Measurements from ENCODE around the gene PDZRN3.

DNA sequence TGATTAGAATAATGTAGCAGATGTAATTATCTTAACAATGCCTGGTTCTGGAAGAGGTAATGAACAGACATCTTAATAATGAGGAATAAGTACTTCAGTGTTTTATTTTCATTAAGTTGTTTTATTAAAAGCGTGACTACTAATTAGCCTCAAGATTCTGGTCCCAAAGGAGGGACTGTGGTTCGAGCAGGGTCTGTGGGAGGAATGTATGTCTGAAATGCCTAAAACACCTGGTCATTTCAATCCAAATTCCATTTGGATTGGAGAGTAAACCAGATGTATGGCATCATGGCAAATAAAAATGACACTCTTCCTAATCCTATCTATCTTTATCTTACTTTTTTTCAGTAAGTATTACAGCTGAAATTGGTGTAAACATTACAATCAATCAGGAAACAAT, 243.2 kb downstream of the PDZRN3 start:
- TF ChIP-seq, protein P1, sequence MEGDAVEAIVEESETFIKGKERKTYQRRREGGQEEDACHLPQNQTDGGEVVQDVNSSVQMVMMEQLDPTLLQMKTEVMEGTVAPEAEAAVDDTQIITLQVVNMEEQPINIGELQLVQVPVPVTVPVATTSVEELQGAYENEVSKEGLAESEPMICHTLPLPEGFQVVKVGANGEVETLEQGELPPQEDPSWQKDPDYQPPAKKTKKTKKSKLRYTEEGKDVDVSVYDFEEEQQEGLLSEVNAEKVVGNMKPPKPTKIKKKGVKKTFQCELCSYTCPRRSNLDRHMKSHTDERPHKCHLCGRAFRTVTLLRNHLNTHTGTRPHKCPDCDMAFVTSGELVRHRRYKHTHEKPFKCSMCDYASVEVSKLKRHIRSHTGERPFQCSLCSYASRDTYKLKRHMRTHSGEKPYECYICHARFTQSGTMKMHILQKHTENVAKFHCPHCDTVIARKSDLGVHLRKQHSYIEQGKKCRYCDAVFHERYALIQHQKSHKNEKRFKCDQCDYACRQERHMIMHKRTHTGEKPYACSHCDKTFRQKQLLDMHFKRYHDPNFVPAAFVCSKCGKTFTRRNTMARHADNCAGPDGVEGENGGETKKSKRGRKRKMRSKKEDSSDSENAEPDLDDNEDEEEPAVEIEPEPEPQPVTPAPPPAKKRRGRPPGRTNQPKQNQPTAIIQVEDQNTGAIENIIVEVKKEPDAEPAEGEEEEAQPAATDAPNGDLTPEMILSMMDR (conservative IDR thresholded peaks at IDR 0.05; ENCODE audit: low read depth, low read length): no peak
- no peak for TF ChIP-seq EZH2 (IDR thresholded peaks at IDR 0.05; ENCODE audit: borderline replicate concordance, low read depth, low read length, poor library complexity, severe bottlenecking)

All from A673 (cell line).